Adipose tissue (tissue), 3 donors: Measurements from ENCODE around the gene LEMD1. TPM values are rescaled to one million over a fixed set of nuclear protein-coding genes. Genes with fewer than 3 reads are reported as not detected.

Experiments
- H3K27ac ChIP-seq: one replicate; pipeline ENCODE4 v1.5.1; 2013; ENCODE audit warnings: low read depth, low read length
- WGBS, 3 donors: extraction: QIAGEN DNeasy Blood & Tissue Kit; methylation state at CpG; one replicate each; pipeline ENCODE4 v1.1.7; 2013; 5-methylcytosine and 5-hydroxymethylcytosine counted together
- polyA plus RNA-seq, 3 donors: library from polyadenylated mRNA; stranded (reverse); fragments of 200-250 nt; gene quantifications; one replicate each; pipeline ENCODE4 v1.2.3, GENCODE V29; 2013
- donor health status: healthy with polysubstance abuse.
- donor health status: Bipolar disorder and iron deficiency.
- donor health status: healthy.

LEMD1 gene
- polyA plus RNA-seq: under 1 TPM in 1 of 3 donors, not detected in 2; 0.22 TPM

- 59 to 69% (median 64%) methylated on average over 2 of the region's 2 CpGs for WGBS, 3 donors
- no peak within 1 kb of the TSS for H3K27ac ChIP-seq
Observed at GRCh38 chr1:205421798-205422197, at the start of gene LEMD1. Gene LEMD1, minus strand, starts transcription at chr1:205422056. Its CDS starts 1,520 bp downstream, at chr1:205420536.

GRCh38 chr1:205470131-205470530 lies 48.3 kb upstream of the LEMD1 start:
- H3K27ac ChIP-seq: no peak overlapping the region
- WGBS, 3 donors: 42 to 91% (median 89%) methylated on average over 6 of the region's 6 CpGs

GRCh38 chr1:205466595-205467220 lies 44.9 kb upstream of the LEMD1 start:
- 42 to 48% (median 42%) methylated on average over 7 of the region's 7 CpGs for WGBS, 3 donors
- H3K27ac ChIP-seq: no peak overlapping the region

- H3K27ac ChIP-seq: no peak overlapping the region
- 30 to 75% (median 74%) methylated on average over 2 of the region's 2 CpGs for WGBS, 3 donors
Observed at GRCh38 chr1:205465392-205465791, 43.5 kb upstream of the LEMD1 start.

GRCh38 chr1:205458777-205459566 lies 37.1 kb upstream of the LEMD1 start:
- 47 to 55% (median 52%) methylated on average over 6 of the region's 6 CpGs for WGBS, 3 donors
- H3K27ac ChIP-seq: no peak overlapping the region

GRCh38 chr1:205456868-205457745 lies 35.3 kb upstream of the LEMD1 start:
- H3K27ac ChIP-seq: no peak overlapping the region
- 2 to 3% (median 2%) methylated on average over 44 to 73 of the region's 74 CpGs for WGBS, 3 donors

GRCh38 chr1:205456383-205456867 lies 34.6 kb upstream of the LEMD1 start:
- no peak overlapping the region for H3K27ac ChIP-seq
- WGBS, 3 donors: 1 to 2% (median 1%) methylated on average over 40 to 47 of the region's 47 CpGs

- no peak within 1 kb of the TSS for H3K27ac ChIP-seq
- 3 to 4% (median 3%) methylated on average over 51 to 53 of the region's 53 CpGs for WGBS, 3 donors
Observed at GRCh38 chr1:205455581-205456382, 33.9 kb upstream of the LEMD1 start, which contains the start of gene BLACAT1. Gene BLACAT1, minus strand, starts transcription at chr1:205456045.

- WGBS, 3 donors: 23 to 38% (median 25%) methylated on average over 6 of the region's 6 CpGs
Observed at GRCh38 chr1:205454903-205455335, 33.1 kb upstream of the LEMD1 start.

GRCh38 chr1:205453466-205453865 lies 31.6 kb upstream of the LEMD1 start:
- 25 to 54% (median 46%) methylated on average over 3 of the region's 3 CpGs for WGBS, 3 donors
- no peak overlapping the region for H3K27ac ChIP-seq

More at GRCh38 chr1:205454903-205455335, 33.1 kb upstream of the LEMD1 start:
- H3K27ac ChIP-seq: no peak overlapping the region

GRCh38 chr1:205452933-205453332 lies 31.1 kb upstream of the LEMD1 start:
- 74 to 86% (median 75%) methylated on average over 5 of the region's 5 CpGs for WGBS, 3 donors
- H3K27ac ChIP-seq: no peak overlapping the region

GRCh38 chr1:205452364-205452763 lies 30.5 kb upstream of the LEMD1 start:
- WGBS, 3 donors: 68 to 77% (median 72%) methylated on average over 2 of the region's 2 CpGs
- no peak overlapping the region for H3K27ac ChIP-seq

- 65 to 87% (median 66%) methylated on average over 2 of the region's 2 CpGs for WGBS, 3 donors
- H3K27ac ChIP-seq: no peak overlapping the region
Observed at GRCh38 chr1:205451759-205452164, 29.9 kb upstream of the LEMD1 start.

- no peak overlapping the region for H3K27ac ChIP-seq
- 54 to 70% (median 67%) methylated on average over 5 of the region's 5 CpGs for WGBS, 3 donors
Observed at GRCh38 chr1:205451202-205451601, 29.3 kb upstream of the LEMD1 start.

GRCh38 chr1:205450448-205450847 lies 28.6 kb upstream of the LEMD1 start:
- 57 to 71% (median 59%) methylated on average over 4 of the region's 4 CpGs for WGBS, 3 donors
- no peak overlapping the region for H3K27ac ChIP-seq

GRCh38 chr1:205449750-205450443 lies 28.0 kb upstream of the LEMD1 start:
- H3K27ac ChIP-seq: no peak overlapping the region
- 33 to 39% (median 38%) methylated on average over 18 of the region's 18 CpGs for WGBS, 3 donors

- no peak overlapping the region for H3K27ac ChIP-seq
Observed at GRCh38 chr1:205449254-205449749, 27.4 kb upstream of the LEMD1 start.

More at GRCh38 chr1:205449254-205449749, 27.4 kb upstream of the LEMD1 start:
- WGBS, 3 donors: 82 to 88% (median 87%) methylated on average over 4 of the region's 4 CpGs
